ENCODE measurements around the gene MYBPH. TPM values are rescaled to one million over a fixed set of nuclear protein-coding genes. Genes with fewer than 3 reads are reported as not detected.

Gene MYBPH
- total RNA-seq, 2 donors from 2014 or later, result not detected

- TF ChIP-seq, protein P1, sequence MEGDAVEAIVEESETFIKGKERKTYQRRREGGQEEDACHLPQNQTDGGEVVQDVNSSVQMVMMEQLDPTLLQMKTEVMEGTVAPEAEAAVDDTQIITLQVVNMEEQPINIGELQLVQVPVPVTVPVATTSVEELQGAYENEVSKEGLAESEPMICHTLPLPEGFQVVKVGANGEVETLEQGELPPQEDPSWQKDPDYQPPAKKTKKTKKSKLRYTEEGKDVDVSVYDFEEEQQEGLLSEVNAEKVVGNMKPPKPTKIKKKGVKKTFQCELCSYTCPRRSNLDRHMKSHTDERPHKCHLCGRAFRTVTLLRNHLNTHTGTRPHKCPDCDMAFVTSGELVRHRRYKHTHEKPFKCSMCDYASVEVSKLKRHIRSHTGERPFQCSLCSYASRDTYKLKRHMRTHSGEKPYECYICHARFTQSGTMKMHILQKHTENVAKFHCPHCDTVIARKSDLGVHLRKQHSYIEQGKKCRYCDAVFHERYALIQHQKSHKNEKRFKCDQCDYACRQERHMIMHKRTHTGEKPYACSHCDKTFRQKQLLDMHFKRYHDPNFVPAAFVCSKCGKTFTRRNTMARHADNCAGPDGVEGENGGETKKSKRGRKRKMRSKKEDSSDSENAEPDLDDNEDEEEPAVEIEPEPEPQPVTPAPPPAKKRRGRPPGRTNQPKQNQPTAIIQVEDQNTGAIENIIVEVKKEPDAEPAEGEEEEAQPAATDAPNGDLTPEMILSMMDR (conservative IDR thresholded peaks at IDR 0.05), result no peak
- H3K9ac ChIP-seq (ENCODE audit: extremely low read depth, low read length, poor library complexity, severe bottlenecking), result no peak overlapping the region
- DNase-seq, result no peak
- Mint-ChIP-seq H3K36me3 (ENCODE audit: low read depth) (peaks cover 5% of the 10 kb centered on the region), H3K4me3 (no peak overlapping the region), H3K9me3 (no peaks in the 10 kb centered on the region), H3K4me1 (peaks cover 2% of the 10 kb centered on the region), H3K27ac (no peak overlapping the region), H3K27me3 (ENCODE audit: insufficient read depth) (peaks cover 13% of the 10 kb centered on the region)
- H3K4me1 ChIP-seq (ENCODE audit: control insufficient read depth, insufficient read depth, low read length), result no peaks in the 10 kb centered on the region
- 90 to 95% methylated on average over 9 to 11 of the region's 11 CpGs for WGBS, 2 experiments (ENCODE audit: insufficient coverage in 1 of 2, insufficient read length in 1 of 2)
- H3K27ac ChIP-seq (ENCODE audit: low read depth, low read length), result no peak overlapping the region
- H3K36me3 ChIP-seq (ENCODE audit: control insufficient read depth, insufficient read depth, low read length), result no peaks in the 10 kb centered on the region
- H3K27me3 ChIP-seq (ENCODE audit: control insufficient read depth, insufficient read depth, low read length, poor library complexity, severe bottlenecking), result no peaks in the 10 kb centered on the region
- H3K4me3 ChIP-seq (ENCODE audit: low read length), result no peak overlapping the region
- peaks cover 9% of the 10 kb centered on the region for H3K9me3 ChIP-seq (ENCODE audit: control insufficient read depth, low read length)
These were observed 13.9 kb downstream of the MYBPH start for GRCh38 chr1:203161703-203162102.

DNA sequence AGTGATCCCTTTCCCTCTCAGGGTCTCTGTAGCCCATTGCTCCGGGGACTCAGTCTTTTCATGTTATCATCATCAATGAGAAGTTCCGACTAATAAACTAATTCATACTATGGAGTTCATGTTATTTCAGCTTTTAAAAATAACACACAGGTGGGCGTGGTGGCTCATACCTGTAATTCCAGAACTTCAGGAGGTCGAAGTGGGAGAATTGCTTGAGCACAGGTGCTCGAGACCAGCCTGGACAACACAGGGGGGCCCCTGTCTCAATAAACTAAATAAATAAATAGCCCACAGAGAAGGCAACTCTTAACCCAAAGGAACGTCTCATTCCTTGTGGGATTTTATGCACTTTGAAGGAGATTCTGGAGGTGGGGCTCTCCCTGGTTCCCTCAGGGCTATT is 14.5 kb downstream of the MYBPH start:
- H3K9ac ChIP-seq (ENCODE audit: extremely low read depth, low read length, poor library complexity, severe bottlenecking), result no peak overlapping the region
- H3K27me3 ChIP-seq (ENCODE audit: control insufficient read depth, insufficient read depth, low read length, poor library complexity, severe bottlenecking), result no peaks in the 10 kb centered on the region
- Mint-ChIP-seq H3K4me3 (no peak overlapping the region), H3K27ac (no peak overlapping the region), H3K4me1 (peaks cover 1% of the 10 kb centered on the region), H3K27me3 (ENCODE audit: insufficient read depth) (peaks cover 13% of the 10 kb centered on the region), H3K36me3 (ENCODE audit: low read depth) (peaks cover 5% of the 10 kb centered on the region), H3K9me3 (no peaks in the 10 kb centered on the region)
- H3K4me3 ChIP-seq (ENCODE audit: low read length), result no peak overlapping the region
- no peak overlapping the region for H3K27ac ChIP-seq (ENCODE audit: low read depth, low read length)
- TF ChIP-seq, protein P1 (conservative IDR thresholded peaks at IDR 0.05), result no peak
- 94 to 100% methylated on average over 2 to 6 of the region's 6 CpGs for WGBS, 2 experiments (ENCODE audit: insufficient coverage in 1 of 2, insufficient read length in 1 of 2)
- no peaks in the 10 kb centered on the region for H3K36me3 ChIP-seq (ENCODE audit: control insufficient read depth, insufficient read depth, low read length)
- no peak for DNase-seq
- H3K4me1 ChIP-seq (ENCODE audit: control insufficient read depth, insufficient read depth, low read length), result no peaks in the 10 kb centered on the region
- H3K9me3 ChIP-seq (ENCODE audit: control insufficient read depth, low read length), result peaks cover 9% of the 10 kb centered on the region

GRCh38 chr1:203159844-203160243 is 15.8 kb downstream of the MYBPH start:
- H3K36me3 Mint-ChIP-seq (ENCODE audit: low read depth), result no peaks in the 10 kb centered on the region
- Histone ChIP-seq H3K4me3 (ENCODE audit: low read length) (no peak overlapping the region), H3K27me3 (ENCODE audit: control insufficient read depth, insufficient read depth, low read length, poor library complexity, severe bottlenecking) (no peaks in the 10 kb centered on the region), H3K9ac (ENCODE audit: extremely low read depth, low read length, poor library complexity, severe bottlenecking) (no peak overlapping the region), H3K9me3 (ENCODE audit: control insufficient read depth, low read length) (peaks cover 9% of the 10 kb centered on the region), H3K4me1 (ENCODE audit: control insufficient read depth, insufficient read depth, low read length) (peaks cover 5% of the 10 kb centered on the region), H3K27ac (ENCODE audit: low read depth, low read length) (no peak overlapping the region), H3K36me3 (ENCODE audit: control insufficient read depth, insufficient read depth, low read length) (no peaks in the 10 kb centered on the region)
- no peak for DNase-seq
- TF ChIP-seq, protein P1 (conservative IDR thresholded peaks at IDR 0.05), result no peak
- no peaks in the 10 kb centered on the region for H3K9me3 Mint-ChIP-seq
- H3K27ac Mint-ChIP-seq, result no peak overlapping the region
- H3K27me3 Mint-ChIP-seq (ENCODE audit: insufficient read depth), result peaks cover 9% of the 10 kb centered on the region
- H3K4me1 Mint-ChIP-seq, result peaks cover 12% of the 10 kb centered on the region
- 89% methylated on average over 1 of the region's 1 CpG; no CpG with 5 or more reads in 1 of the 2 experiments for WGBS, 2 experiments (ENCODE audit: insufficient coverage in 1 of 2, insufficient read length in 1 of 2)
- H3K4me3 Mint-ChIP-seq, result no peak overlapping the region

Data from endodermal cell (in vitro differentiated cells).